ENCODE data around the gene WIPF2.
A peak's percentile ranks its signal among the peaks of the same experiment; 100 is the strongest.

Gene WIPF2

DNA sequence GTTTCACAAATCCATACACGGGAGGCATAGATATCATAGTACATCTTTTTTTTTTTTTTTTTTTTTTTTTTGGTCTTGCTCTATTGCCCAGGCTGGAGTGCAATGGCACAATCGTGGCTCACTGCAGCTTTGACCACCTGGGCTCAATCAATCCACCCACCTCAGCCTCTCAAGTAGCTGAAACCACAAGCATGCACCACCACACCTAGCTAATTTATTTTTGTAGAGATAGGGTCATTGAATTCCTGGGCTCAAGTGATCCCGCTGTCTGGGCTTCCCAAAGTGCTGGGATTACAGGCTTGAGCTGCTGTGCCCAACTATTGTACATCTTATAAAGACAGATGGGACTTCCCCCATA lies 45.3 kb upstream of the WIPF2 start:
- H3K27me3 ChIP-seq (ENCODE audit: insufficient read depth, low read depth) = no peaks in the 10 kb centered on the region
- H3K27ac ChIP-seq = no peak overlapping the region
- no peak overlapping the region for H2AFZ ChIP-seq (ENCODE audit: low read depth)
- no peak overlapping the region for H3K4me3 ChIP-seq (IDR thresholded peaks at IDR 0.05; ENCODE audit: insufficient read depth, low read depth, low read length)
- peaks cover 6% of the 10 kb centered on the region; the same call in 1 of the 2 replicates for H3K36me3 ChIP-seq (ENCODE audit: insufficient read depth)
- no peaks in the 10 kb centered on the region for H4K20me1 ChIP-seq (ENCODE audit: insufficient read depth)
- peaks cover 12% of the 10 kb centered on the region for H3K4me1 ChIP-seq (ENCODE audit: low read depth, poor library complexity, severe bottlenecking)
- no peak overlapping the region for H3K9ac ChIP-seq
- no peaks in the 10 kb centered on the region; the same call in 1 of the 2 replicates for H3K79me2 ChIP-seq (ENCODE audit: insufficient read depth, low read depth)
- H3K4me2 ChIP-seq = no peak overlapping the region
- TF ChIP-seq, protein P1, sequence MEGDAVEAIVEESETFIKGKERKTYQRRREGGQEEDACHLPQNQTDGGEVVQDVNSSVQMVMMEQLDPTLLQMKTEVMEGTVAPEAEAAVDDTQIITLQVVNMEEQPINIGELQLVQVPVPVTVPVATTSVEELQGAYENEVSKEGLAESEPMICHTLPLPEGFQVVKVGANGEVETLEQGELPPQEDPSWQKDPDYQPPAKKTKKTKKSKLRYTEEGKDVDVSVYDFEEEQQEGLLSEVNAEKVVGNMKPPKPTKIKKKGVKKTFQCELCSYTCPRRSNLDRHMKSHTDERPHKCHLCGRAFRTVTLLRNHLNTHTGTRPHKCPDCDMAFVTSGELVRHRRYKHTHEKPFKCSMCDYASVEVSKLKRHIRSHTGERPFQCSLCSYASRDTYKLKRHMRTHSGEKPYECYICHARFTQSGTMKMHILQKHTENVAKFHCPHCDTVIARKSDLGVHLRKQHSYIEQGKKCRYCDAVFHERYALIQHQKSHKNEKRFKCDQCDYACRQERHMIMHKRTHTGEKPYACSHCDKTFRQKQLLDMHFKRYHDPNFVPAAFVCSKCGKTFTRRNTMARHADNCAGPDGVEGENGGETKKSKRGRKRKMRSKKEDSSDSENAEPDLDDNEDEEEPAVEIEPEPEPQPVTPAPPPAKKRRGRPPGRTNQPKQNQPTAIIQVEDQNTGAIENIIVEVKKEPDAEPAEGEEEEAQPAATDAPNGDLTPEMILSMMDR (conservative IDR thresholded peaks at IDR 0.05; ENCODE audit: low read depth, low read length) = no peak

DNA sequence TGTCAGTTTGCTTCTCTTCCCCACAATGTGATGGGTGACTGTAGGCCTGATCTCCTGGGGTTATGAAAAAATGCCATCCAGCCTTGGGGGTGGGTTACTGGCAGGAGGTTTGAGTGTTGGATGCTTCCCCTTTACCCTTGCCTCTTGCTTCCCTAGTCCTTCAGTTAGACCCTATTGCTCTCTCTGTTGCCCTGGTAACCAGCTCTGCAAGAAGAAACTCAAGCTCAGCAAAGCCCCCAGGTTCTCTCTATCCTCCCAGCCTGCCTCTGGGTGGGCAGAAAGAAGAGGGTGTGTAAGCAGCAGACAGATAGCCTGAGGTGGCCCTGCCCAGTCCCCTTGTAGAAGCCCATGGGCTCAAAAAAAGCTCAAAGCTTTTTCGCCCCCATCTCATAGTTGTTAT lies 44.6 kb upstream of the WIPF2 start:
- no peaks in the 10 kb centered on the region for H3K27me3 ChIP-seq (ENCODE audit: insufficient read depth, low read depth)
- H3K27ac ChIP-seq = no peak overlapping the region
- no peak overlapping the region for H3K4me3 ChIP-seq (IDR thresholded peaks at IDR 0.05; ENCODE audit: insufficient read depth, low read depth, low read length)
- H3K9ac ChIP-seq = no peak overlapping the region
- H3K4me2 ChIP-seq = no peak overlapping the region
- H2AFZ ChIP-seq (ENCODE audit: low read depth) = no peak overlapping the region
- no peaks in the 10 kb centered on the region for H3K79me2 ChIP-seq (ENCODE audit: insufficient read depth, low read depth)
- H4K20me1 ChIP-seq (ENCODE audit: insufficient read depth) = no peaks in the 10 kb centered on the region
- H3K4me1 ChIP-seq (ENCODE audit: low read depth, poor library complexity, severe bottlenecking) = peaks cover 11% of the 10 kb centered on the region
- TF ChIP-seq, protein P1 (conservative IDR thresholded peaks at IDR 0.05; ENCODE audit: low read depth, low read length) = no peak
- H3K36me3 ChIP-seq (ENCODE audit: insufficient read depth) = 0 out of 2 replicates have a peak, but pooled peaks cover under 1% of the 10 kb centered on the region

GRCh38 chr17:40175928-40176753 lies 43.0 kb upstream of the WIPF2 start:
- TF ChIP-seq, protein P1 (conservative IDR thresholded peaks at IDR 0.05; ENCODE audit: low read depth, low read length) = no peak
- peaks cover 11% of the 10 kb centered on the region for H3K4me1 ChIP-seq (ENCODE audit: low read depth, poor library complexity, severe bottlenecking)
- no peak overlapping the region for H3K9ac ChIP-seq
- no peaks in the 10 kb centered on the region for H4K20me1 ChIP-seq (ENCODE audit: insufficient read depth)
- no peak overlapping the region for H2AFZ ChIP-seq (ENCODE audit: low read depth)
- no peaks in the 10 kb centered on the region for H3K36me3 ChIP-seq (ENCODE audit: insufficient read depth)
- H3K27me3 ChIP-seq (ENCODE audit: insufficient read depth, low read depth) = no peaks in the 10 kb centered on the region
- H3K27ac ChIP-seq = no peak overlapping the region
- H3K4me2 ChIP-seq = no peak overlapping the region
- no peak overlapping the region for H3K4me3 ChIP-seq (IDR thresholded peaks at IDR 0.05; ENCODE audit: insufficient read depth, low read depth, low read length)
- H3K79me2 ChIP-seq (ENCODE audit: insufficient read depth, low read depth) = no peaks in the 10 kb centered on the region

- TF ChIP-seq, protein P1 (conservative IDR thresholded peaks at IDR 0.05; ENCODE audit: low read depth, low read length) = no peak
- H3K4me3 ChIP-seq (IDR thresholded peaks at IDR 0.05; ENCODE audit: insufficient read depth, low read depth, low read length) = no peak overlapping the region
- peak overlapping the region; percentile 74; the same call in 1 of the 2 replicates for H2AFZ ChIP-seq (ENCODE audit: low read depth)
- peak overlapping the region; percentile 24; the same call in 1 of the 2 replicates for H3K27ac ChIP-seq
- H3K9ac ChIP-seq = peak overlapping the region; percentile 22; the same call in 1 of the 2 replicates
- H3K79me2 ChIP-seq (ENCODE audit: insufficient read depth, low read depth) = no peaks in the 10 kb centered on the region
- H3K36me3 ChIP-seq (ENCODE audit: insufficient read depth) = no peaks in the 10 kb centered on the region
- H3K4me2 ChIP-seq = peak overlapping the region; percentile 90
- no peaks in the 10 kb centered on the region for H3K27me3 ChIP-seq (ENCODE audit: insufficient read depth, low read depth)
- no peaks in the 10 kb centered on the region for H4K20me1 ChIP-seq (ENCODE audit: insufficient read depth)
- H3K4me1 ChIP-seq (ENCODE audit: low read depth, poor library complexity, severe bottlenecking) = peaks cover 11% of the 10 kb centered on the region
These were observed 42.4 kb upstream of the WIPF2 start for GRCh38 chr17:40176754-40177110.
